Smooth muscle cell (in vitro differentiated cells): ENCODE data around the gene CDC42BPB. TPM values are rescaled to one million over a fixed set of nuclear protein-coding genes. Genes with fewer than 3 reads are reported as not detected.

Source experiments
- DNase-seq: peaks from one replicate; lab custom pipeline; 2025; ENCODE audit not compliant: unreplicated experiment; lab: John Stamatoyannopoulos, UW
- H2AFZ ChIP-seq: fragments of 200-600 bp; sonication (generic); 2 replicates; pipeline ENCODE4 v1.6.0; 2016; ENCODE audit warnings: antibody characterized with exemption, low read depth, mild to moderate bottlenecking
- H3F3A ChIP-seq: fragments of 200-600 bp; sonication (generic); 2 replicates; pipeline ENCODE4 v1.6.0; 2017; ENCODE audit warnings: antibody characterized with exemption, low read depth
- H3K27ac ChIP-seq: fragments of 200-600 bp; sonication (generic); 2 replicates; pipeline ENCODE4 v1.5.1; 2016; ENCODE audit warnings: low read depth, mild to moderate bottlenecking
- H3K27me3 ChIP-seq: fragments of 200-600 bp; sonication (generic); 2 replicates; pipeline ENCODE4 v1.6.1; 2016; ENCODE audit warnings: low read depth, mild to moderate bottlenecking
- H3K36me3 ChIP-seq: fragments of 200-600 bp; sonication (generic); 2 replicates; pipeline ENCODE4 v1.5.1; 2016; ENCODE audit warnings: low read depth
- H3K4me1 ChIP-seq: fragments of 200-600 bp; sonication (generic); 2 replicates; pipeline ENCODE4 v1.5.1; 2016; ENCODE audit warnings: low read depth
- H3K4me2 ChIP-seq: fragments of 200-600 bp; sonication (generic); 2 replicates; pipeline ENCODE4 v1.6.0; 2016; ENCODE audit warnings: mild to moderate bottlenecking
- H3K4me3 ChIP-seq: fragments of 200-600 bp; sonication (generic); 2 replicates; pipeline ENCODE4 v1.5.1; 2016; ENCODE audit warnings: mild to moderate bottlenecking
- H3K79me2 ChIP-seq: fragments of 200-600 bp; sonication (generic); 2 replicates; pipeline ENCODE4 v1.6.0; 2016; ENCODE audit warnings: low read depth, mild to moderate bottlenecking
- H3K9ac ChIP-seq: fragments of 200-600 bp; sonication (generic); 2 replicates; pipeline ENCODE4 v1.6.0; 2016; ENCODE audit warnings: low read depth
- H3K9me3 ChIP-seq: fragments of 200-600 bp; sonication (generic); replicated peaks from 2 replicates; pipeline ENCODE4 v1.5.1; 2016; ENCODE audit warnings: low read depth
- H4K20me1 ChIP-seq: fragments of 200-600 bp; sonication (generic); 2 replicates; pipeline ENCODE4 v1.6.0; 2016; ENCODE audit warnings: low read depth
- WGBS: methylation state at CpG from one replicate; pipeline ENCODE4 v1.1.7; 2016; ENCODE audit warnings: low lambda C conversion rate; 5-methylcytosine and 5-hydroxymethylcytosine counted together
- polyA plus RNA-seq: library from polyadenylated mRNA; unstranded; fragments of >200 nt; fragmentation: Nextera tagmentation; extraction: Ambion mirVana; gene quantifications from 2 replicates; pipeline ENCODE4 v1.2.1, GENCODE V29; 2016
- total RNA-seq: library from RNA; depleted of rRNA; stranded (reverse); fragments of >200 nt; gene quantifications from 2 replicates; pipeline ENCODE4 v1.2.3, GENCODE V29; 2014
- TF ChIP-seq, protein P1 (sequence below): fragments of 200-600 bp; sonication (generic); IDR thresholded peaks from 2 replicates; pipeline ENCODE4 v1.5.1; 2017; ENCODE audit warnings: borderline replicate concordance, mild to moderate bottlenecking, antibody characterized with exemption; ENCODE audit not compliant: insufficient read depth, poor library complexity, severe bottlenecking

Gene CDC42BPB
- total and polyA plus RNA-seq, 2 experiments from 2014 or later, result 11.3 to 71.2 TPM

GRCh38 chr14:102892651-102893050 is 164.7 kb downstream of the CDC42BPB start:
- Histone ChIP-seq H3K27ac (no peak overlapping the region), H3F3A (peaks cover 6% of the 10 kb centered on the region)
- 92% methylated on average over 8 of the region's 8 CpGs for WGBS

DNA sequence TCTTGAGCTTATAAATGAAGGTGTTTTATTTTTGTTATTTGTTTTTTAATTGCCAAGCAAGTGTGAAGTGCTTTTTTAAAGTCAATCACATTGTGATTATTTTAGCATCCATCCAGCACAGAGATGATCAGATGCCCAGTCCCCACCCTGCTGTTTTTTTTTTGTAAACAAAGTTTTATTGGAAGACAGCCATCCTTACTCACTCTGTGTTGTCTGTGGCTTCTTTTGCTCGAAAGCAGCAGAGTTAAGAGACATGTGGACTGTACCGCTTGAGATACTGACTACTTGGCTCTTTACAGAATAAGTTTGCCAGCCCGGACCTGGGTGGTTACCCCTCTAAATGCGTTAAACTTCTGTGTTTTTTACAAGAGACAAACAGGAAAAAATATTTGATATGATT is 165.8 kb downstream of the CDC42BPB start:
- TF ChIP-seq, protein P1, sequence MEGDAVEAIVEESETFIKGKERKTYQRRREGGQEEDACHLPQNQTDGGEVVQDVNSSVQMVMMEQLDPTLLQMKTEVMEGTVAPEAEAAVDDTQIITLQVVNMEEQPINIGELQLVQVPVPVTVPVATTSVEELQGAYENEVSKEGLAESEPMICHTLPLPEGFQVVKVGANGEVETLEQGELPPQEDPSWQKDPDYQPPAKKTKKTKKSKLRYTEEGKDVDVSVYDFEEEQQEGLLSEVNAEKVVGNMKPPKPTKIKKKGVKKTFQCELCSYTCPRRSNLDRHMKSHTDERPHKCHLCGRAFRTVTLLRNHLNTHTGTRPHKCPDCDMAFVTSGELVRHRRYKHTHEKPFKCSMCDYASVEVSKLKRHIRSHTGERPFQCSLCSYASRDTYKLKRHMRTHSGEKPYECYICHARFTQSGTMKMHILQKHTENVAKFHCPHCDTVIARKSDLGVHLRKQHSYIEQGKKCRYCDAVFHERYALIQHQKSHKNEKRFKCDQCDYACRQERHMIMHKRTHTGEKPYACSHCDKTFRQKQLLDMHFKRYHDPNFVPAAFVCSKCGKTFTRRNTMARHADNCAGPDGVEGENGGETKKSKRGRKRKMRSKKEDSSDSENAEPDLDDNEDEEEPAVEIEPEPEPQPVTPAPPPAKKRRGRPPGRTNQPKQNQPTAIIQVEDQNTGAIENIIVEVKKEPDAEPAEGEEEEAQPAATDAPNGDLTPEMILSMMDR, result no peak
- H3K4me1 ChIP-seq, result peaks cover 3% of the 10 kb centered on the region

More at GRCh38 chr14:102892651-102893050, 164.7 kb downstream of the CDC42BPB start:
- Histone ChIP-seq H4K20me1 (peaks cover 37% of the 10 kb centered on the region), H3K27me3 (no peaks in the 10 kb centered on the region), H2AFZ (no peak overlapping the region), H3K9me3 (no peaks in the 10 kb centered on the region), H3K4me3 (no peak overlapping the region), H3K4me1 (peaks cover 3% of the 10 kb centered on the region), H3K36me3 (no peaks in the 10 kb centered on the region), H3K79me2 (no peaks in the 10 kb centered on the region), H3K9ac (no peak overlapping the region), H3K4me2 (no peak overlapping the region)
- no peak for DNase-seq
- TF ChIP-seq, protein P1, result no peak

DNA sequence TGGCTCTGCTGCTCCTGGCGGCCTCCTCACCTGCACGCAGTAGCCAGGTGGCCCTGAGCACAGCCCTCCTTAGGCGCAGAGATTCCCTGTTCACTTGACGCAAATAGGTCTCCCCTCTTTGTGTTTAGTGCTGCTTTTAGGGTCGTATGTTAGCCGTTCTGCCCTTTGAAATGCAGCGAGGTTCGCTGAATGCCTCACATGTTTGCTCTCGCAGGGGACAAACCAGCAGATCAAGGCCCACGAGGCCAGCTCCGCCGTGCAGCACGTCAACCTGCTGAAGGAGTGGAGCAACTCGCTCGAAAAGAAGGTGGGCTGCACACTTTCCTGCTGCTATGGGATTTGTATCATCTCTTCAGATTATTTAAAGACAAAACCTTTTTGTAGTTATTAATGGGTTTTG is 166.2 kb downstream of the CDC42BPB start:
- Histone ChIP-seq H3K36me3 (no peaks in the 10 kb centered on the region), H2AFZ (no peak overlapping the region), H3K27me3 (no peaks in the 10 kb centered on the region), H3K9ac (no peak overlapping the region), H3K27ac (no peak overlapping the region), H3K4me2 (no peak overlapping the region), H3K79me2 (no peaks in the 10 kb centered on the region), H3K4me1 (peaks cover 3% of the 10 kb centered on the region), H3K4me3 (no peak overlapping the region), H3K9me3 (no peaks in the 10 kb centered on the region), H3F3A (peaks cover 6% of the 10 kb centered on the region), H4K20me1 (peaks cover 33% of the 10 kb centered on the region)
- WGBS, result 95% methylated on average over 15 of the region's 15 CpGs
- no peak for DNase-seq
- TF ChIP-seq, protein P1, result no peak

More for the DNA sequence above, 165.8 kb downstream of the CDC42BPB start:
- H3K27me3 ChIP-seq, result no peaks in the 10 kb centered on the region
- H3F3A ChIP-seq, result peaks cover 6% of the 10 kb centered on the region
- DNase-seq, result no peak
- H3K36me3 ChIP-seq, result no peaks in the 10 kb centered on the region
- H3K27ac ChIP-seq, result no peak overlapping the region
- no peak overlapping the region for H3K4me3 ChIP-seq
- no peaks in the 10 kb centered on the region for H3K9me3 ChIP-seq
- no peak overlapping the region for H2AFZ ChIP-seq
- H4K20me1 ChIP-seq, result peaks cover 33% of the 10 kb centered on the region
- H3K9ac ChIP-seq, result no peak overlapping the region
- no peaks in the 10 kb centered on the region for H3K79me2 ChIP-seq
- no peak overlapping the region for H3K4me2 ChIP-seq
- WGBS, result 61% methylated on average over 4 of the region's 4 CpGs

GRCh38 chr14:102889615-102890014 is 167.7 kb downstream of the CDC42BPB start:
- H2AFZ ChIP-seq, result no peak overlapping the region
- no peaks in the 10 kb centered on the region for H3K79me2 ChIP-seq
- H4K20me1 ChIP-seq, result peaks cover 32% of the 10 kb centered on the region
- H3K4me2 ChIP-seq, result no peak overlapping the region
- H3K27ac ChIP-seq, result no peak overlapping the region
- H3F3A ChIP-seq, result peaks cover 6% of the 10 kb centered on the region
- H3K36me3 ChIP-seq, result no peaks in the 10 kb centered on the region
- H3K27me3 ChIP-seq, result no peaks in the 10 kb centered on the region
- WGBS, result 98% methylated on average over 7 of the region's 7 CpGs
- peaks cover 3% of the 10 kb centered on the region for H3K4me1 ChIP-seq
- no peaks in the 10 kb centered on the region for H3K9me3 ChIP-seq
- H3K9ac ChIP-seq, result no peak overlapping the region
- H3K4me3 ChIP-seq, result no peak overlapping the region
- DNase-seq, result no peak
- TF ChIP-seq, protein P1, result no peak
